Mucosa of stomach (tissue), 1 donor: ENCODE data around the gene CAMTA1.
"Not testable (repeated sequence)": the region's sequence is repeated elsewhere in the genome, so short reads cannot be mapped to it uniquely, and the experiment has no call there.

Source experiments
- H3K27me3 ChIP-seq: one replicate; pipeline ENCODE4 v1.7.0; 2013; ENCODE audit warnings: mild to moderate bottlenecking, low read length; ENCODE audit not compliant: control insufficient read depth, insufficient read depth
- H3K36me3 ChIP-seq: one replicate; pipeline ENCODE4 v1.7.0; 2013; ENCODE audit warnings: low read length; ENCODE audit not compliant: control insufficient read depth, insufficient read depth
- H3K4me1 ChIP-seq: one replicate; pipeline ENCODE4 v1.7.0; 2013; ENCODE audit warnings: mild to moderate bottlenecking, low read length; ENCODE audit not compliant: control insufficient read depth, insufficient read depth
- H3K4me3 ChIP-seq: one replicate; pipeline ENCODE4 v1.7.0; 2013; ENCODE audit warnings: low read length
- H3K9ac ChIP-seq: one replicate; pipeline ENCODE4 v1.7.0; 2013; ENCODE audit warnings: mild to moderate bottlenecking, low read length, moderate library complexity
- H3K9me3 ChIP-seq: one replicate; pipeline ENCODE4 v1.7.0; 2013; ENCODE audit warnings: mild to moderate bottlenecking, low read length, moderate library complexity; ENCODE audit not compliant: control insufficient read depth
- donor health status: Pancreatic carcinoma.

CAMTA1 gene

DNA sequence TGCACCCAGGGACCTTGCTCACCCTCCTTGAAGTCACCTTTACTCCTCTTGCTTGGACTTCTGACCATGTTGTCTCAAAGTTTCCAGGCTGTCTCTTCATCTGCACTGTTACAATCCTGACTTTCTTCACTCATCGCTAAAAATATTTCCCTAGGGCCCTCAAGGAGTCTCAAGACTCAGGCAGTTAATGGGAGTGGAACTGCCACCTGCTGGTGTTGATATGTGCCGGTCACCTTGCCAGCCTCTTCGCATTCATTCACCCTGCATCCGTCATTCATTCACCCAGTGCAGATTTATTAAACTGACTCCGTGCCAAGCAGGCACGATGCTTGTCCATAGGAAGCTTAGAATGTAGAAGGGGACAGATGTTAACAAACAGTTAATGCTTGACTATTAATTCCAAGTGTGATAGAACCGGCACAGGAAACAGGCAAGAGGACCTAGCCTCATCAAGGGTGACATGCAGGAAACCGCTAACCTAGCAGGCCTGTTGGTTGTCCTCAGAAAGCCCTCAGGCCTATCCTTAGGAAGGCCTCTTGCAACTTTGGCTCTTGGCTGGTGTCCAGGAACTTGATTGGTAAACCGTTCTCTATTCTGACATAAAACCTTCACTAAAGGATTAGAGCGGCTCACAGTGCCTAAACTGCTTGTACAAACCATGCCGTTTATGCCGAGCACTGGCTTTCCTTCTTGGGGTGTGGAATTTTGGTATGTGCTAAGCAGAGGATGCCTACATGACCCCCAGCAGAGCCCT lies 342.2 kb downstream of the CAMTA1 start:
- Histone ChIP-seq H3K27me3 (no peaks in the 10 kb centered on the region), H3K36me3 (no peaks in the 10 kb centered on the region), H3K4me1 (no peaks in the 10 kb centered on the region), H3K9ac (no peak overlapping the region), H3K4me3 (no peak overlapping the region), H3K9me3 (no peaks in the 10 kb centered on the region)

DNA sequence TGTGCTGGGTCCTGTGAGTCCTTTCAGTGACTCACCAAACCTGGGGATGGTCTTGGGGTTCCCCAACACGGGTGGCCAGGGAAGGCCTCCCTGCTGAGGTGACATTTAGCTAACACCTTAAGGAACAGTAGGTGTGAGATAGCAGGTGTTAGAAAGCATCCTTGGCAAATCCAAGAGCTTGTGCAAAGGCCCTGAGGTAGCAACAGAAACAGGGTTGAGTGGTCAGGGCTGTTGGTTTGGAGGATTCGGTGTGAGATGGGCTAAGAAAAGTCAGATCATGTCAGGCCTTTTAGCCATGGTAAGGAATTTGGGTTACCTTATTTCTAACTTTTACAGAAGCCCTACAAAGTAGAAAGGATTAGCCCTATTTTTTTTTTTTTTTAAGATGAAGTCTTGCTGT lies 343.0 kb downstream of the CAMTA1 start:
- Histone ChIP-seq H3K36me3 (no peaks in the 10 kb centered on the region), H3K9me3 (no peaks in the 10 kb centered on the region), H3K4me1 (no peaks in the 10 kb centered on the region), H3K4me3 (no peak overlapping the region), H3K9ac (no peak overlapping the region), H3K27me3 (no peaks in the 10 kb centered on the region)

DNA sequence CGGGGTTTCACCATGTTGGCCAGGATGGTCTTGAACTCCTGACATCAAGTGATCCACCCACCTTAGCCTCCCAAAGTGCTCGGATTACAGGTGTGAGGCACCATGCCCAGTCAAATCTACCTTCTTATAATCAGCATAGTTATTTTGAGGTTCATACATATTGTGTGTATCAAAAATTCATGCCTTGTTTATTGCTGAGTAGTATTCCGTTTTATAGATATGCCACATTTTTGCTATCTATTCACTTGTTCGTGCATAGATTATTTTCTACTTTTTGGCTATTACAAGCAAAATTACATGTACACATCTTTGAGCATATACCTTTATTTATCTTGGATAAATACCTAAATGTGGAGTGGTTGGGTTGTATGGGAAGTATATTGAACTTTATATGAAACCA lies 344.9 kb downstream of the CAMTA1 start:
- no peaks in the 10 kb centered on the region for H3K36me3 ChIP-seq
- H3K9ac ChIP-seq, result no peak overlapping the region
- H3K9me3 ChIP-seq, result no peaks in the 10 kb centered on the region
- H3K4me3 ChIP-seq, result no peak overlapping the region
- no peaks in the 10 kb centered on the region for H3K4me1 ChIP-seq
- no peaks in the 10 kb centered on the region for H3K27me3 ChIP-seq

DNA sequence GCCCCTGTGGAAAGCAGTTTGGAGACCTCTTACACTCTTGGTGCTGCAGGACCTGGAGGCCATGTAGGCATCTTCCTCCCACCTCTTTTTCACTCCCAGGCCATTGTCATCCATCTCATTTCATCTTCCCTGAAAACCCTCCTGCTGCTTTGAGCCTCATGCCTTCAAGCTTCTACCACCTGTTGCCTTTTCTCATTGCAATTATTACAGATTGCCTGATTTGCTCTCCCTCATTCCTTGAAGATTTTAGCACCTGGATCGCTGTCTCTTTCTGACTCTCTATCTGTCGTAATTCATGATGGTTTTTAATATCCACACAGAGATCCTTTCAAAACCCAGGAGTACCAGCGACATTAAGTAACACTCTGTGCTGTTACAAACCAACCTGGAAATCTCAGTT lies 350.2 kb downstream of the CAMTA1 start:
- H3K4me1 ChIP-seq, result no peaks in the 10 kb centered on the region
- no peak overlapping the region for H3K4me3 ChIP-seq
- H3K36me3 ChIP-seq, result no peaks in the 10 kb centered on the region
- no peak overlapping the region for H3K9ac ChIP-seq
- H3K27me3 ChIP-seq, result no peaks in the 10 kb centered on the region
- no peaks in the 10 kb centered on the region for H3K9me3 ChIP-seq

DNA sequence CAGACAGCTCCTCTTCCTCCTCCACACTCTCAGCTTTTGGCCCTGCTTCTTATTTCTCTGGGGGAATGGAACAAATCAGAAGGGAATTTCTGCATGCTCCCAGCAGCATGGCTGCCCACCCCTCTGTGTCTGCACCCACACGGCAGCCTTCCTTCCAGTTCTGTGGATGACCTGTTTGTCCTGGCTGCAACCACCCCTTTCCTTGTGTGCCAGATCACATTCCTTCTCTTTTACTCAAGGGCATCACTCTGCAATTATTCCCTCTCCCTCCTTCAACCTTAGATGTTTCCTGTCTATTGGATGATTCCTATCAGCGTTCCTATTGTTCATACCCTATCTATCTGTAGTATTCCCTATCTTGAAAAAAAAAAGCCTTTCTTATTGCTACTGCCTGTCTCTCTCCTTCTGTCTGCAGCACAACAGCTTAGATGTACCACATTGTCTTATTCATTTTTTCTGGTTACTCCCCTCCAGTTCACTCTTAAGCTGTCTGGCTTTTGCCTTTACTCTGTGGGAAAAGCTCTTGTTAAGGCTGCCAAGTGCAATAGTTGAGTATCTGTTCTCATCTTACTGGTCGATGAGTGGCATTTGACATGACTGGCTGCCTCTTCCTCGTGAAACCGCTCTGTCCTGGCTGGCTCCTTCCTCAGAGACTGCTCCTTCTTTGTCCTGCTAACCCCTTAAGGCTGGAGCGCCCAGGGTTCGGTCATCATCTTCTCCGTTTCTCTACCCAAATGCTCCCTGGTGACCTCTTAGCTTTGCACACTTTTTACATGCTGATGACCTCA lies 351.1 kb downstream of the CAMTA1 start:
- Histone ChIP-seq H3K36me3 (no peaks in the 10 kb centered on the region), H3K4me3 (no peak overlapping the region), H3K4me1 (no peaks in the 10 kb centered on the region), H3K27me3 (no peaks in the 10 kb centered on the region), H3K9ac (no peak overlapping the region), H3K9me3 (no peaks in the 10 kb centered on the region)

DNA sequence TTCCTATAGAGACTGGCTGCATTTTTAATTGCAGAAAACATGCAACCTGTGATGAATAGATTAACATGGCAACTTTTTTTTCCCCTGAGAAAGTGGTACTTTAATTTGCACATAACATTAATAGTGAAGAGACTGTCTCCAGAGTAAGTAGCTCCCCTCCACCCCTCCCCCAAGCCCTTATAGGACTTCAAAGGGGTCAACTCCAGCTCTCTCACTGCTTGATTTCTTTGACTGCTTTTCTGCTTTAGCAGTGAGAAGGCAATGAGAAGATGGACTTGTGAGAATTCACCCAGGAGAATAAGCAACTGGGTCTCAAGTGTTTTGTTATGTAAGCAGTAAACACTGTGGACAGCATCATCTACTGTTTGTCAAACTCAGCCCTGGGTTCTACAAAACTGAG lies 355.0 kb downstream of the CAMTA1 start:
- H3K4me3 ChIP-seq, result no peak overlapping the region
- H3K36me3 ChIP-seq, result no peaks in the 10 kb centered on the region
- H3K27me3 ChIP-seq, result no peaks in the 10 kb centered on the region

DNA sequence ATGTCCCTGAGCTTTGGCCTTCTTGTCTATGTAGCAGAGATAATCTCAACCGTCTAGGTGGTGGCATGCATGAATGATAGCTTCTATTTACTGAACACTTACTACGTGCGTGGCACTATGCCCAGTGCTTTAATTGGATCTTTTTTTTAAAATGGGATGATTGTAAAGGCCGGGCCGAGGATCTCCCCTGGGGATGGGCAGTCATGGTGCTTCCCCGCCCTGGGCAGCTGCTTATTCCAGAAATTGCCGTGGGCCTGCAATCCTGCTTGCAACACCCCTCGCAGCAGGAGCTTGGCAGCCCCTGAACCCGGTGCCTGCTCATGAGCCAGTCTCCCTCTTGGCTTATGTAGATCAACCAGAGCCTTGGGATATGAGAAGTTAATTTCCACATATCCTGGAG lies 360.7 kb downstream of the CAMTA1 start:
- peaks cover 10% of the 10 kb centered on the region for H3K4me1 ChIP-seq
- H3K27me3 ChIP-seq, result no peaks in the 10 kb centered on the region
- H3K9ac ChIP-seq, result no peak overlapping the region
- no peaks in the 10 kb centered on the region for H3K9me3 ChIP-seq
- H3K36me3 ChIP-seq, result no peaks in the 10 kb centered on the region
- H3K4me3 ChIP-seq, result no peak overlapping the region

More for the DNA sequence above, 355.0 kb downstream of the CAMTA1 start:
- no peak overlapping the region for H3K9ac ChIP-seq
- H3K4me1 ChIP-seq, result no peaks in the 10 kb centered on the region
- H3K9me3 ChIP-seq, result no peaks in the 10 kb centered on the region

DNA sequence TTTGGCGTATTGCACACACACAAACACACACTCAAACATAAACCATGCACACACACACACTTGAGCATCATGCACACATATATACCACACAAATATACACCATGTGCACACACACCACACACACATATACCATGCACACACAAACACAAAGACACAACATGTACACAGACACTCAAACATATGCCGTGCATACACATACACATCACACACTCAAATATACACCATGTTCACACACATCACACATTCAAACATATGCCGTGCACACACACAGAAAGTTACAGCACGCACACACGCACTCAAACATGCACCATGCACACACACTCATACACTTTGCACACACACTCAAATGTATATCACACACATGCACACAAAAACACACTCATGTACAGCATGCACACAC lies 361.5 kb downstream of the CAMTA1 start:
- Histone ChIP-seq H3K9me3 (no peaks in the 10 kb centered on the region), H3K4me1 (peaks cover 10% of the 10 kb centered on the region), H3K4me3 (no peak overlapping the region), H3K9ac (no peak overlapping the region), H3K36me3 (no peaks in the 10 kb centered on the region), H3K27me3 (no peaks in the 10 kb centered on the region)

DNA sequence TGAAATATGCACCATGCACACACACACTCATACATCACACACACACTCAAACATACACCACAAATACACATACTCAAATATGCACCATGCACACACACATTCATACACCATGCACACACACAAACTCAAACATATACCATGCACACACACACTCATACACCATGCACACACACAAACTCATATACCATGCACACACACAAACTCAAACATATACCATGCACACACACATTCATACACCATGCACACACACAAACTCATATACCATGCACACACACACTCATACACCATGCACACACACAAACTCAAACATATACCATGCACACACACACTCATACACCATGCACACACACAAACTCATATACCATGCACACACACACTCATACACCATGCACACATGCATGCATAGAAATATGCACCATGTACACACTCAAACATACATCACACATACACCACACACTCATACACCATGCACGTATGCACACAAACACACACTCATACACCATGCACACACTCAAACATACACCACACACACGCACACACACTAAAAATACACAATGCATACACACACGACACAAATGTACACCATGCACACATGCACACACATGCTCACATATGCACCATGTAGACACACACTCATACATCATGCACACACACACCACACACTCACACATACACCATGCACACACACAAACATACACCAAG lies 362.5 kb downstream of the CAMTA1 start:
- not testable (repeated sequence) for H3K27me3 ChIP-seq, H3K9me3 ChIP-seq, H3K4me3 ChIP-seq, H3K9ac ChIP-seq, H3K36me3 ChIP-seq, H3K4me1 ChIP-seq

DNA sequence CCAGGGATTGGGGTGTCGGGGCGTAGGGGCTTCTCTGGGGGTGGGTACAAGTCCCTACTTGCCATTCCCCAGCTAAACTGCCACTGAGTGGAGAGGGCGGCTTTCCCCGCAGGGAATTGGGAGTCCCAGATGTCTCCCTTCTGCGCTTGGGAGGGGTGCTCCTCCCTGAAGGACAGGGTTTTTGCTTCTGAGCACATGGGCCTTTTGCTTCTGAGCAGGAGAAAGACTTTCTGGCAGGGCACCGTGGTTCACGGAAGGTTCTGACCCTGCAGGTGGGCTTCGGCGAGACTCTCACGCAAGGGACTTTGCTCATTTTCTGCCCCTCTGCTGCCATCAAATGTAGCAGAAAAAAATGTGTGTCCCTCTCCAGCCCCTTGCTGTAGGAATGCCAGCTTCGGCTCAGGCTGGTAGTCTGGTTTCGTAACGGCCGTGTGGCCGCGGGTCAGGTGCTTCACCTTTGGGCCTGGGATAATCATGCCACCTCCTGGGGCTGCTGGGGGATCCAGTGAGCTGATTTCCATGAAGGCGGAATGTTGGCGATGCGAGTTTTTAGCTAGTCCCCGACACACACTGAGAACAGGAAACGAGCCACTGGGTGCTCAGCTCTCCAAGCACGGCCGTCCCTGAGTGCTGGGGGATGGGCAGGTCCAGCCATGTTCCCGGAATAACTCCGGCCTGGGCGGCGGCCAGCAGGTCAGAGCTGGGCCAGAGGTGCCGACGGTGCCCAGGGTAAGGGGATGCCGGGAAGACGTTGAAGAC lies 364.0 kb downstream of the CAMTA1 start:
- no peak overlapping the region for H3K4me3 ChIP-seq
- no peaks in the 10 kb centered on the region for H3K36me3 ChIP-seq
- H3K27me3 ChIP-seq, result peaks cover 7% of the 10 kb centered on the region
- no peaks in the 10 kb centered on the region for H3K9me3 ChIP-seq
- peak overlapping the region; percentile 6 for H3K9ac ChIP-seq
- H3K4me1 ChIP-seq, result peaks cover 10% of the 10 kb centered on the region

DNA sequence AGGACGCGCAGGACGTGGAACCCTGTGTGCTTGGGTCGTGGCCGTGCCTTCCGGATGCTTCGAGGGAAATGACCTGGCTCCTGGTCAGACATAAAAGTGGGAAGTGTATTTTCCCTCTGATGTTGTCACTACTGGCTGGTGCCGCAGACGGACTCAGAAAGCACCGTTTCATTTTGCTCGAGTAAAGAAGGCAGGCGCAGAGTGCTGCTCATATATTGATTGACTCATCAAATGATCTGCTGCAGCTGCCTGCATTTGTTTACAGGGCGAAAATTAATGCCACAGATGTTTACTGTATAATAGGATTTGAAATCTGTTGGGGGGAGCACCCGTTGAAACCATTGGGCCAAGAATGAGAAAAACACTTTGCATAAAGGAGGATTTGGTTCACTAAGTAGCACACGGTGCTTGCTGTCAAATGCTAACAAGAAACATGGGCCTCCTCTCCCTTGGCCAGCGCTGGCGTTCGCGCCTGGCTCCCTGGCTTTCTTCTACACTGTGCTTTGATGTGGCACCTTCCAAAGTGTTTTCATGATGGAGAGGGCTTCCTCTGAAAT lies 365.5 kb downstream of the CAMTA1 start:
- Histone ChIP-seq H3K9ac (no peak overlapping the region), H3K36me3 (no peaks in the 10 kb centered on the region), H3K4me3 (no peak overlapping the region), H3K9me3 (no peaks in the 10 kb centered on the region), H3K27me3 (peaks cover 7% of the 10 kb centered on the region), H3K4me1 (peaks cover 10% of the 10 kb centered on the region)
